Measurements from ENCODE around the gene GLT1D1.

GLT1D1 gene

DNA sequence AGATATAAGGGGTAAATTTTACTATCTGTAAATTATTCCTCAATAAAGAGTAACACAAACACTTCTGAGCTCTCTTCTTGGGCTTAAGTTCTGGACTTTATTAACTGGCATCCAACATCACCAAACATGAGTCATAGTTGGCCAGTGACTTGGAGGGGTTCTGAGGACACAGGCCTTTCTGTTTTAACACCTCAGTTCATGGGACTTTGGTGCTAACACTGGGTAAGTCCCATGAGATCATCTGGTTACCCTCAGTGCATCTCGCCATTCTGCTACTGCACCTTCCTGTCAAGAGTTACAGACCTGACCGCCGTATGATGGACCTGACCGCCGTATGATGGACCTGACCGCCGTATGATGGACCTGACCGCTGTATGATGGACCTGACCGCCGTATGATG is 39.4 kb upstream of the GLT1D1 start:
- Histone ChIP-seq H3K4me3 (ENCODE audit: low read length) (no peak overlapping the region), H2AFZ (ENCODE audit: low read length) (no peak overlapping the region), H3K4me1 (ENCODE audit: low read length) (peaks cover 7% of the 10 kb centered on the region; the same call in 1 of the 2 replicates), H3K79me2 (ENCODE audit: low read length) (peaks cover 82% of the 10 kb centered on the region), H3K27me3 (replicated peaks; ENCODE audit: insufficient read depth, low read length) (no peaks in the 10 kb centered on the region), H3F3A (ENCODE audit: insufficient read depth, low read length) (peaks cover 16% of the 10 kb centered on the region), H4K20me1 (ENCODE audit: insufficient read depth, low read length) (no peaks in the 10 kb centered on the region), H3K9me3 (replicated peaks; ENCODE audit: insufficient read depth, low read length) (no peaks in the 10 kb centered on the region), H3K4me2 (ENCODE audit: low read depth, low read length) (no peak overlapping the region), H3K9ac (ENCODE audit: low read length) (no peak overlapping the region), H3K27ac (ENCODE audit: low read length) (no peak overlapping the region), H3K9me2 (replicated peaks; ENCODE audit: insufficient read depth, low read length) (no peaks in the 10 kb centered on the region), H3K36me3 (replicated peaks; ENCODE audit: insufficient read depth, low read length) (no peaks in the 10 kb centered on the region)
- DNase-seq: no peak
- TF ChIP-seq CTCF (IDR thresholded peaks at IDR 0.05; ENCODE audit: low read length) (no peak), EZH2phosphoT487 (IDR thresholded peaks at IDR 0.05; ENCODE audit: low read length) (no peak), EZH2 (optimal IDR thresholded peaks at IDR 0.05; ENCODE audit: low read depth, low read length) (no peak)

- no peak for DNase-seq
- Histone ChIP-seq H2AFZ (ENCODE audit: low read length) (no peak overlapping the region), H3K27me3 (replicated peaks; ENCODE audit: insufficient read depth, low read length) (no peaks in the 10 kb centered on the region), H4K20me1 (ENCODE audit: insufficient read depth, low read length) (no peaks in the 10 kb centered on the region), H3K4me2 (ENCODE audit: low read depth, low read length) (no peak overlapping the region), H3K4me3 (ENCODE audit: low read length) (no peak overlapping the region), H3K9ac (ENCODE audit: low read length) (no peak overlapping the region), H3K36me3 (replicated peaks; ENCODE audit: insufficient read depth, low read length) (no peaks in the 10 kb centered on the region), H3K79me2 (ENCODE audit: low read length) (peaks cover 82% of the 10 kb centered on the region), H3K27ac (ENCODE audit: low read length) (no peak overlapping the region), H3K4me1 (ENCODE audit: low read length) (peaks cover 3% of the 10 kb centered on the region; the same call in 1 of the 2 replicates), H3K9me2 (replicated peaks; ENCODE audit: insufficient read depth, low read length) (no peaks in the 10 kb centered on the region), H3K9me3 (replicated peaks; ENCODE audit: insufficient read depth, low read length) (no peaks in the 10 kb centered on the region), H3F3A (ENCODE audit: insufficient read depth, low read length) (peaks cover 14% of the 10 kb centered on the region)
- TF ChIP-seq EZH2 (optimal IDR thresholded peaks at IDR 0.05; ENCODE audit: low read depth, low read length) (no peak), CTCF (IDR thresholded peaks at IDR 0.05; ENCODE audit: low read length) (no peak), EZH2phosphoT487 (IDR thresholded peaks at IDR 0.05; ENCODE audit: low read length) (no peak)
These were observed 38.6 kb upstream of the GLT1D1 start for GRCh38 chr12:128814411-128815261.

- H2AFZ ChIP-seq (ENCODE audit: low read length): no peak overlapping the region
- H3K27ac ChIP-seq (ENCODE audit: low read length): no peak overlapping the region
- no peaks in the 10 kb centered on the region for H3K27me3 ChIP-seq (replicated peaks; ENCODE audit: insufficient read depth, low read length)
- no peak overlapping the region for H3K4me2 ChIP-seq (ENCODE audit: low read depth, low read length)
- no peaks in the 10 kb centered on the region for H3K36me3 ChIP-seq (replicated peaks; ENCODE audit: insufficient read depth, low read length)
- no peak overlapping the region for H3K9ac ChIP-seq (ENCODE audit: low read length)
- TF ChIP-seq EZH2phosphoT487 (IDR thresholded peaks at IDR 0.05; ENCODE audit: low read length) (no peak), EZH2 (optimal IDR thresholded peaks at IDR 0.05; ENCODE audit: low read depth, low read length) (no peak), CTCF (IDR thresholded peaks at IDR 0.05; ENCODE audit: low read length) (no peak)
- no peaks in the 10 kb centered on the region for H3K9me2 ChIP-seq (replicated peaks; ENCODE audit: insufficient read depth, low read length)
- no peak for DNase-seq
- H3F3A ChIP-seq (ENCODE audit: insufficient read depth, low read length): peaks cover 2% of the 10 kb centered on the region
- H3K9me3 ChIP-seq (replicated peaks; ENCODE audit: insufficient read depth, low read length): no peaks in the 10 kb centered on the region
- no peaks in the 10 kb centered on the region for H4K20me1 ChIP-seq (ENCODE audit: insufficient read depth, low read length)
- H3K4me3 ChIP-seq (ENCODE audit: low read length): no peak overlapping the region
- H3K79me2 ChIP-seq (ENCODE audit: low read length): peaks cover 94% of the 10 kb centered on the region
- no peaks in the 10 kb centered on the region for H3K4me1 ChIP-seq (ENCODE audit: low read length)
These were observed 37.3 kb upstream of the GLT1D1 start for GRCh38 chr12:128815779-128816642.

Data from MM.1S (cell line).